A673 (cell line): ENCODE measurements around the gene TNS1.

Experiments
- CTCF ChIP-seq: fragments of 300-800, 200-600 bp; sonication (generic); conservative IDR thresholded peaks from 2 replicates; pipeline ENCODE4 v1.5.1; 2017; ENCODE audit warnings: low read depth, mild to moderate bottlenecking, antibody characterized with exemption, low read length, moderate library complexity, mixed read lengths
- EZH2 ChIP-seq: fragments of 200-600 bp; sonication (generic); IDR thresholded peaks from 2 replicates; pipeline ENCODE4 v1.6.1; 2017; ENCODE audit warnings: borderline replicate concordance, low read depth, mild to moderate bottlenecking, mixed read lengths, antibody characterized with exemption, low read length; ENCODE audit not compliant: poor library complexity, severe bottlenecking

- TF ChIP-seq CTCF (no peak), EZH2 (no peak)
Observed at GRCh38 chr2:218014706-218015585, 12.2 kb upstream of the TNS1 start.
